AG09309 (cell line): Measurements from ENCODE around the gene DDX51.

Experiments used
- DNase-seq: peaks from one replicate; pipeline ENCODE4 v3.0.0-alpha.2; 2010; ENCODE audit warnings: low read depth
- H3K4me3 ChIP-seq: 2 replicates; pipeline ENCODE4 v1.5.1; 2011; ENCODE audit warnings: mild to moderate bottlenecking, low read depth, low read length, moderate library complexity; ENCODE audit not compliant: control insufficient read depth
- CTCF ChIP-seq: IDR thresholded peaks from 2 replicates; pipeline ENCODE4 v1.5.1; 2011; ENCODE audit warnings: mild to moderate bottlenecking, low read depth, low read length, inconsistent platforms; ENCODE audit not compliant: insufficient read depth, control insufficient read depth; ENCODE audit errors: missing control alignments

The DDX51 gene

GRCh38 chr12:132114667-132115066 lies 29.5 kb downstream of the DDX51 start:
- no peak for DNase-seq
- TF ChIP-seq CTCF: no peak
- no peak overlapping the region for H3K4me3 ChIP-seq

GRCh38 chr12:132111654-132112304 lies 32.3 kb downstream of the DDX51 start:
- TF ChIP-seq CTCF: no peak
- no peak overlapping the region for H3K4me3 ChIP-seq
- DNase-seq: no peak

- no peak for DNase-seq
- no peak for TF ChIP-seq CTCF
- H3K4me3 ChIP-seq: no peak overlapping the region
These were observed 33.4 kb downstream of the DDX51 start for GRCh38 chr12:132110677-132111076.

GRCh38 chr12:132109741-132110140 lies 34.4 kb downstream of the DDX51 start:
- no peak for DNase-seq
- TF ChIP-seq CTCF: no peak
- no peak overlapping the region for H3K4me3 ChIP-seq

GRCh38 chr12:132108211-132108832 lies 35.8 kb downstream of the DDX51 start:
- TF ChIP-seq CTCF: no peak
- no peak for DNase-seq
- no peak overlapping the region for H3K4me3 ChIP-seq

GRCh38 chr12:132106921-132107320 lies 37.2 kb downstream of the DDX51 start:
- peak; percentile 46 for DNase-seq
- no peak for TF ChIP-seq CTCF
- no peak overlapping the region for H3K4me3 ChIP-seq

GRCh38 chr12:132105467-132105866 lies 38.7 kb downstream of the DDX51 start:
- no peak overlapping the region for H3K4me3 ChIP-seq
- DNase-seq: no peak
- no peak for TF ChIP-seq CTCF
